HTERT RPE-1 (cell line): ENCODE results near the gene SOD3.

Experiments
- in situ Hi-C: fragments of 300-500 bp; cut with MboI; formaldehyde crosslinking; loops from 4 replicates; pipeline ENCODE4 v1.14.3; 2020; ENCODE audit warnings: low sequenced_read_pairs

SOD3 gene

DNA sequence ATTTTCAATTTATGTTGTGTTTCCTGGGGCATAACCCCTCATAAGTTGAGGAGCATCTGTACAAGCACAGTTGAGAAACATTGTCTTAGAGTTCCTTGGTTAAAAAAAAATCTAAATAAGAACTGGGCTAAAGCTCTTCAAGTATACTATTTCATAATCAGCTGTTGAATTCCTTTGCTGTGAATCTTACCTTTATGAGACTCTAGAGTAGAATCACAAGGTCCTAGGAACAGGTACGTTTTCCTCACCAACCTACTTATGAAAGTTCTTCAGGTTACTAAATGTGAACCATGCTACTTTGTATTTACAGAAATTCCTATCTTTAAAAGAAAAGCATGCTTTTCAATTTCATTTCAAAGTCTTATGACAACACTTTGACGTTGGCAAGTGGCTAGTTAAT is 20.9 kb upstream of the SOD3 start:
- in situ Hi-C loops = no loop called here

DNA sequence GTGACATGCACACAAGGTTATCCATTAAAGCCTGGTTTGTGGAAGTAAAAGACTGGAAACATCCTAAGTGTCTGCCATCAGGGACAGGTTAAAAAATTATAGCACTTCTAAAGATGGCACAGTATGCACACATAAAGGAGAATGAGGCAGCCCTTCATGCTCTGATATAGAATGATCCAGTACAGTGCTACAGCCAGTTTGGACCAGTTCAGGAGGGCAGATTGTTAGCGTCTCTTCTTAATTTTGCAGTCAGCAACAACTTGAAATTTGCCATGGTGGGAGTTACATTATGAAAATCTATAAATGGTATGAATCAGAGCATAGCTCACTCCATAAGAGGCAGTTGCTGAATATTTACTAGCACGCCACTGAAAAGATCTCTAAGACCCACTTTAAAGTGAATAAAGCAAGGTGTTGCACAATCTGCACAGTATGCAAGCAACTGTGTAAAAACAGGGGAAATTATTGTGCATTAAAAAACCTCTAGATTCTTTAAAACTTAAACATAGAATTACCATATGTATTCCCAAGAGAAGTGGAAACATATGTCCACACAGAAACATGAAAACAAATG is 20.3 kb upstream of the SOD3 start:
- in situ Hi-C loops = no loop called here

- in situ Hi-C loops = no loop called here
Measured at GRCh38 chr4:24775750-24776149, 19.6 kb upstream of the SOD3 start.

- in situ Hi-C loops = no loop called here
Measured at GRCh38 chr4:24777536-24778463, 17.6 kb upstream of the SOD3 start.

DNA sequence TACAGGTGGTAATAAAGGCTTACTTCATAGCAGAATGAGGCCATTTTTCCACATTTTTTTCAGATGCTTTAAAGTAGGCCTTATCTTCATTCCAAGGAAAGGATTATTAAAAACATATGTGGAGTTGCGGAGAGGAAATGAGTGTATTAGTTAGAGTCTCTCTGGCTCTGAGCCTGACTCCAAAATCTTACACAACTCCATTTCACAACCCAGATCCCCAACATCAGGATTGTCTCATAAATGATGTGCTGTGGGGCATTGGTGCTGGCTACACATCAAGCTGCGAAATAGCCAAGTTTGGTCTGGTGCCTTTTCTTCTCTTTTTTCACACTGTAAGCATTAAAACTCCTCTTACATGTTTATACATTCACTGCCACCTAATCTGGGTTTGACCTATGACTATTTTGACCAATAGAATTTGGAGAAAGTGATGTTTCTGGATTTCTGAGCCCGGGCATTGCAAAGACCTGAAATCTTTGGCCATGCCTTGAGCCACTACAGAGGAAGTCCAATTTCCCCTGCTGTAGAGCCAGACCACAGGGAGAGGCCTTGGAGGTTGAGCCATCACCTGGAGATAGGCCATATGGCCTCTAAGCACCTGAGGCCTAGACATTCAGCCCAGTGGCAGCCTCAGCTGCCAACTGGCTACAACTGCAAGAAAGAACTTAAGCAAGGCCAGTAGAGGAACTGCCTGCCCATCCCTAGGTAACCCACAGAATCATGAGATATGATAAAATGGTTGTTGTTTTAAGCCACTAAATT is 16.7 kb upstream of the SOD3 start:
- in situ Hi-C loops = no loop called here

DNA sequence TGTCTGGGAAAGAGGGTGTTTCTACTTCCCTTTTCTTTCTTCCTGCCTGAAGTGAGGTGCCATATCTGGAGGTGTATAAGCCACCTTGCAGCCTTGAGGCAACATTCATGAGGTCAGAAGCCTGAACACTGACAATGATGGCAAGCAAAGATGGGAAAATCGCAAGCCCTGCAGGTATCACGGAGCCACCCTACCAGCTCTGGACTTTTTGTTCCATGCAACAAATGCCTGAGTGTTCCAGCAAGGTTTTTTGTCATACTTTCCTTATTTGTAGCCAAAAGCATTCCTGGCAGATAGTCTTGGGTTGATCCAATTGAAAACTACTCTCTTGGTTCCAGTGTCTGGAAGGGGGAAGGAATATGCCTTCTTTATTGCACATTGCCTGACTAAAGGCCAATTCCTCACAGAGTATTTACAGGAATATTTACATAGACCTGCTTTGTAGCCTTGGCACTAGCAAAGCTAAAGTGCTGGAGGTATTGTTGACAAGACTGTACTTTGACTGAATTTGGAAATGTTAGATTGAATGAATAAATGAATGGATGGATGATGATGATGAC is 14.4 kb upstream of the SOD3 start:
- in situ Hi-C loops = no loop called here

DNA sequence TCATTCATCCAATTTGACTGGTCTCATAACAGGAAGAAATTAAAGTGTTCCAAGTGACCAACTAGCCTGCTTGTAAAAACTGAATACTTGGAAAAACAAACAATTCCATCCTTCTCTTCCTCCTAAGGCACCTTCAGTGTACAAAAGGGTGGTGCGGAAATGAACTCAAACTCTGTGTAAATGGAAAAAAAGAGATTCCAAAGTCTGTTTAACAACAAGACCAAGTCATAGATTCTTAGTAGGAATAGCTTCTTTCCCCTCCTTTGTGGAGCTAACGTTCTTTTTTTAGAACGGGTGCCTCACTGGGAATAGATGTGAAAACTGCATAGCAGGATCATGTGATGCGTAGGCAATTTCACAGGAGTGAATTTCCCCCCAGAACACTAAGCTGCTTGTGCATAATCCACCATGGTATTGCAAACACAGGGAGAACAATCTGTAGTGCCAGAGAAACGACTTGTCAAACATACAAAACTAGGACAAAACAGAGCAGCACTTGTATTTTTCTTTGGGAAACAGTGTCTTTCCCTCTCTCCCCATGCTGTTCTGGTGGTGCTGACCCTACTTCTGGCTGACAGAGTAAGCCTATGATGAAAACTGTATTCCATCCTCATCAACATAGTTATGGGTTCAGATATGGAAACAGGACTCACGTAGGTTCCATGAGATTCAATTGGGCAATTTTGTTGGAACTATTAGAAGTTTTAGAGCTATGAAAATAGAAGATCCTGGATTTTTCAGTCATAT is 13.2 kb upstream of the SOD3 start:
- in situ Hi-C loops = no loop called here

DNA sequence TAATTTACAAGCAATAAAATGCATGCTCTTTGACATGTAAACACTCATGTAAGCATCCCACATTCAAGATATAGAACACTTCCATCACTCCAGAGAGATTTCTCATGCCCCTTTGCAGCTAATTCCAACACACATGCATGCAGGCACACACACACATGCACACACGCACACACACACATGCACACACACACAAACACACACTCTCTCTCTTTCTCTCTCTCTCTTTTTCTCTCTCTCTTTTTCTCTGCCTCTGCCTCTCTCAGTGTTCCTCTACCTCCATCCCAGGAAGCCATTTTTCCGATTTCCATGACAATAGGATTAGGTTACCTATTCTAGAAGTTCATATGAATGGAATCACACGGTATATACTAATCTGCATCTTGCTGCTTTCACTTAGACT is 11.9 kb upstream of the SOD3 start:
- in situ Hi-C loops = no loop called here

- in situ Hi-C loops = no loop called here
Measured at GRCh38 chr4:24791043-24791442, 4.3 kb upstream of the SOD3 start.

GRCh38 chr4:24792552-24792951 is 2.8 kb upstream of the SOD3 start:
- in situ Hi-C loops = no loop called here

DNA sequence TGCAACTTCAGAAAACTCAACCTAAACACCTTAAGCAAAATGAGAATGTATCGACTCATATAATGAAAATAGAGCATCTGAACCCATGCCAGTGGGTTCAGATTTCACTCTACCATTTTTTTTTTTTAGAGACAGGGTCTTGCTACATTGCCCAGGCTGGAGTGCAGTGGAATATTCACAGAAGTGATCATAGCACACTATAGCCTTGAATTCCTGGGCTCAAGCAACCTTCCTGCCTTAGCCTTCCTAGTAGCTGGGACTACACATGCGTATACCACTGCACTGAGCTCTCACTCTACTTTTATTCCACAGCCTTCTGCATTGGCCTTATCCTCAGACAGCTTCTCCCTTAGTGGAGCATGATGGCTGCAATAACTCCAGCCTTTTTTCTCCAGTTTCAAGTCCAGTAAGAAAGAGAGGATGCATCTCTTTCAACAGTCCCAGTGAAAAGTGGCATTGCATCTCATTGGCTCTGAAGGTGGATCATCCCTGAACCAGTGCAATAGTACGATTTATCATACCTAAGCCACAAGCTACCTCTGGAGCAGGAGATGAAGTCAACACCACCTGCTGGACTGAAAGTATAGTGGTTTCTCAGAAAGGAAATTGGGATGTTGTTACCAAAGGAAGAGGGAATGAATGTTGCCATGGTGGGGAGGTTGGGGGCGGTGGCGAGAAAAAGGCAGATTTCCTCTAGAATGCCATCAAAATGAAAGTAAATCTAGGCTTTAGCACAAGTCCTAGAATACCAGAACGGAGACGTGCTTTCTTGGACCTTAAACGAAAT is 2.0 kb upstream of the SOD3 start:
- in situ Hi-C loops = no loop called here

DNA sequence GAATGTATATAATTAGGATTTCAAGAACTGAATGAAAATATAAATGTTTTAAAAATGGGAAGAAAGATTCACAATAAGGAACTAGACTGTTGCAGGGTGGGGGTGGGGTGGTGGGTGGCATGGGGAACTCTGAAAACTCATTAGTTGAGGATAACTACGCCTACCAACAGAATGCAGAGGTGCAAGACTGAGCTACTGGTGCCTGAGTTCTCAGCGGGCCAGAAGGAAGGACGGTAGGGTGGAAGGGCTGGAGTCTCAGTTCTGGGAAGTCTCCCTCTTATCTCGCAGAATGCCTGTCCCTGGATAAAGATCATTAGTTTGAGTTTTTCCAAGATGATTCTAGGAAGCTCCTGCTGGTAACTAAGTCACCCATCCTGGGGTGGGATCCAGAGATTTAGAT is 1.3 kb upstream of the SOD3 start:
- in situ Hi-C loops = no loop called here

- in situ Hi-C loops = no loop called here
Measured at GRCh38 chr4:24794480-24794879, 893 bp upstream of the SOD3 start.

- in situ Hi-C loops = no loop called here
Measured at GRCh38 chr4:24795666-24796381, 451 bp downstream of the SOD3 start.

- in situ Hi-C loops = no loop called here
Measured at GRCh38 chr4:24796620-24797019, 1.2 kb downstream of the SOD3 start.

DNA sequence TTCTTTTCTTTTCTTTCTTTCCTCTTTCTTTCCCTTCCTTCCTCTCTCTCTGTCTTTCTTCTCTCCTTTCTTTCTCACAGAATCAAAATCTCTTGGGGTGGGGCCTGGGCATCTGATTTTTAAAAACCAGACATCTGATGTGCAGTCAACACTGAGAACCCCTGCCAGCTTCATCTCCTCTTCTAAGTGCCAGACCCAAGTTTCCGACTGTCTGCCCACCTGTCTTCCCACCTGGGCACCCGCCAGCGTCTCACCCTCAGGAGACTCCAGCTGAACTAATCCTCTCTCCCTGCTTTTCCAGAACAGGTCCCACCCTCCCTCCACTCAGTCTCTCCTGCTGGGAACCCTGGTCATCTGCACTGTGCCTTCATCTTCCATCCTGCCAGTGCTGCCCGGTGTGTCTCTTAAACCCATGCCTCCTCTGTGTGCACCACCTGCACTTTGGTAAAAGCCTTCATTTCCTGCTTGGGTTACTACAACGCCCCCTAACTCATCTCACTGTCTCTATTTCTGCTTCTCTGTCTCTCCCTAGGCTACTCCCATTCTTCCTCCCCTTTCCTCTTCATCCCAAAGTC is 2.8 kb downstream of the SOD3 start:
- in situ Hi-C loops = no loop called here

GRCh38 chr4:24799196-24799543 is 3.8 kb downstream of the SOD3 start:
- in situ Hi-C loops = no loop called here

GRCh38 chr4:24799544-24800324 is 4.4 kb downstream of the SOD3 start:
- in situ Hi-C loops = no loop called here
